EL (cell line): Measurements from ENCODE around the gene SGTA.

Source experiments
- DNase-seq: peaks from one replicate; pipeline ENCODE4 v3.0.0-alpha.2; 2016

Gene SGTA

DNA sequence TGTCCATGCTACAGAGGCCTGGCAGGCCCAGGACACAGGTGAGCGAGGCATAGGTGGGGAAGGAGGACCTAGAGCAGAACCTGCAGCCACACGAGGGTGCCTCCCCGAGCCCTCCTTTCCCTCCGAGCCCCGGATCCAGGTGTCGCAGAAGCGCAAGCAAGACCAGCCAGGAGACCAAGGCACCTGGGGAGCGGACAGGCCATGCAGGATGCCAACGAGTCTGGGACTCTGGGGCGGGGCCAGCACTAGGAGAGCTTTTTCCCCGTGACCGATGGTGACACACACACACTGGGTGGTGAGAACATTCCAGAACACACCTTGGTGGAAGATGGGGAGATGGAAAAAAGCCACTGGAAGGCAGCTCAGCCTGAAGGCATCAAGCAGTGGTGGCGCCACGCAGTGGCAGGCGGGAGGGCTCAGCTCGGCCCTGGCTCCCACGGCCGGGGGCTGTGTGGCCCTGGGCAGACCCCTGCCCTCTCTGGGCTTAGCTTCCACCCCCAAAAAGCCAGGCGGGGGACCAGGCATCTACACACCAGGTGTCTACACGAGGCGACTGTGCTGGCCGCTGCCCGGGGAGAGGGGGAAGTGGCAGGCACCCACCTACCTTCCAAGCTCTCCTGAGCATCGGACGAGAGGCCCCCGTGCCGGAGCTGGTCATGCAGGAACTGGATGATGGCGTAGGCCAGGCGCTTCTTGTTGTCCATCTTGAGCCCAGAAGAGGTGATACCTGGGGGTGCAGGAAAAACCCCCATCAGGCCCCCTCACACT is 14.5 kb downstream of the SGTA start:
- DNase-seq: no peak

DNA sequence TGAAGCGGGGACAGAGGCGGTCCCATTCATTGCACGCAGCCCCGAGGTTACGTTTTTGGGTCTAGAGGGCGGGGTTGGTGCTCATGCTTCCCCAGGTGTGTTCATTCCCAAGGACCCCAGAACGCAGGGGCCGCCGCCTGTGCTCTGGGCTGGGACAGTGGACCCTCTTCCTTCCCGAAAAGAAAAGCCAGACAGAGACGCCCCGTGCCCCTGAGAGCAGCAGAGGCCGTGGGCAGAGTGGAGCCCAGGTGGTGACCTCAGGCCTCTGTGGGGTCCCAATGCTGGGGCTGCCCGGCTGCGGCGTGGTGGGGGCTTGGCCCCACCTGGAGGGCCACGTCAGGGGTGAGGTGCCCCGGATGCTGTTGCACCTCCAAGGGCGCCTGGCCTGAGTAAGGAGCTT is 15.4 kb downstream of the SGTA start:
- no peak for DNase-seq

DNA sequence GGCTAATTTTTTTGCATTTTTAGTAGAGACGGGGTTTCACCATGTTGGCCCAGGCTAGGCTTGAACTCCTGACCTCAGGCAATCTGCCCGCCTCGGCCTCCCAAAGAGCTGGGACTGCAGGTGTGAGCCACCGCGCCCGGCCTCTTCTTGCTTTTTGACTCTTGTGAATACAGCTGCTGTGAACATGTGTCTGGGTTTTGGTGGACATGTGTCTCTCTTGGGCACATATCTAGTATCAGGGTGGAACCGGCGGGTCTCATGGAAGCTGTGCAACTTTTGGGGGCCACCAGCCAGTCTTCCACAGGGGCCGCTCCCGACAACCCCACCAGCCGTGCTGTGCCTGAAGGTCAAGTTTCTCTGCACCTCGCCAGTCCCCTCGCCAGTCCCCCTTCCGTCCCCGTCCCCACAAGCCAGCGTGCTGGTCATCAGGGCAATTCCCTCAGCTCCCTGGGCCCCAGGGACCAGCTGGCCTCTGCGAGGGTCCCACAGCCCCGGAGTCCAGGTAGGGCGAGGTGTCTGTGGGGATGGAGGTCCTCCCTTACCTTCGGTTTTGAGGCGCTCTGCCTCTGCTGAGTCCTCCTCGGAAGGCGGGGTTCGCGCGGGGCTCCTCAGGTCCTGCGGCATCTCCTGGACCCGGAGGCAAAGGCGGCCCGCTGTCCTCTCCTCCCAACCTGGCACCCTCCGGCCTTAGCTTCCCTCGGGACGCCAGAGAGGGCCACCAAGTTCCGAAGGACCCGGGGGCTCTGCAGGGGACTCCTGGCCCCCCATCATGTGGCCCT is 16.3 kb downstream of the SGTA start:
- no peak for DNase-seq

DNA sequence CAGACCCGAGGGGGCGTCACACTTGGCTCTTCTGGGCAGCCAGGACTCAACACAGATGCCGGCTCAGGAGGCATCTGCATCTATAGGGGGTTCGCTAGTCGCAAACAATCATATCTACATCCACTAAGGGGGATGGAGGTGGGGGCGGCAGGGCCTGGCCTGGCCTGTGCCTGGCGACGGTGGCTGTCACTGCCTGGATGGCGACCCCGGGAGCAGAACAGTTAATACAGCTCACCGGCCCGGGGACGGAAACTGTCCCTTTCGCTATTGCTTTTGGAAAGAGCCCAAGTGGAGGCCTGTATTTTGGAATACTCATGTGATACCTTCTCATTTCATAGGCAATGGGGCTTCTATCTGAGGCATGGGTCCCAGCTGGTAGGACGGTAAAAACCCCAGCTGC is 17.7 kb downstream of the SGTA start:
- DNase-seq: no peak

DNA sequence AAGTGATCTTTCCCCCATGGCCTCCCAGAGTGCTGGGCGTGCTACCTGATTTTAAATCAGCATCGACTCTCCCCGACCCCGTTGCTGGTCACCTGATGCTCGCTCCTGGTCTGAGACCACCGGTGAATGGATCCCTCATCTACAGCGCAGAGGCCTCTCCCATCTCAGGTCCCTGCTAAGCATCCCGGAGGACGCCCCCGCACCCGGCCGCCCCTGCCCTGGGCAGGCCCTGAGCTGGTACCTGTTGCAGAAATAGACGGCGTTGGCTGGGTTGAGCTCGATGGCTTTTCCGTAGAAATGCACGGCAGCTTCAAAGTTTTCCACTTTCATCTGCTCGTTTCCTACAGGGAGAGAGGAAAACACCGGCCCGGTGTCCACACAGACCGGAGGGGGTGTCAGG is 18.1 kb downstream of the SGTA start:
- DNase-seq: no peak

DNA sequence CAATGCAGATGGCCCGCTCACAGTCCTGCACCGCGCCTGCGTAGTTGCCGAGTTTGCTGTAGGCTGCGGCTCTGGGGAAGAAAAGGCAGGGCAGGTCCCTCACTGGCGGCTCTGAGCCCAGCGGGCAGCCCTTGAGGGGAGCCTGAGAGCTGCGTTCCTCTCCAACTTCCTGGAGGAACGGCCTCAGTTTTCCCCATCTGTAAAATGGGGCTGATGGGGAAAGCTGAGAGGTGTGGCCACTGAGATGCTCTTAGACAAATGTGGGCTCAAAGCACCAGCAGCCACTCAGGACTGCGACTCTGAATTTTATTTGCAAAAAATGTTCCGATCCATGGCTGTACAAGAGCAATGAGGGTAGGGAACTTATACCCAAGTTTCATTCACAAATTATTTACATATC is 19.4 kb downstream of the SGTA start:
- DNase-seq: no peak

DNA sequence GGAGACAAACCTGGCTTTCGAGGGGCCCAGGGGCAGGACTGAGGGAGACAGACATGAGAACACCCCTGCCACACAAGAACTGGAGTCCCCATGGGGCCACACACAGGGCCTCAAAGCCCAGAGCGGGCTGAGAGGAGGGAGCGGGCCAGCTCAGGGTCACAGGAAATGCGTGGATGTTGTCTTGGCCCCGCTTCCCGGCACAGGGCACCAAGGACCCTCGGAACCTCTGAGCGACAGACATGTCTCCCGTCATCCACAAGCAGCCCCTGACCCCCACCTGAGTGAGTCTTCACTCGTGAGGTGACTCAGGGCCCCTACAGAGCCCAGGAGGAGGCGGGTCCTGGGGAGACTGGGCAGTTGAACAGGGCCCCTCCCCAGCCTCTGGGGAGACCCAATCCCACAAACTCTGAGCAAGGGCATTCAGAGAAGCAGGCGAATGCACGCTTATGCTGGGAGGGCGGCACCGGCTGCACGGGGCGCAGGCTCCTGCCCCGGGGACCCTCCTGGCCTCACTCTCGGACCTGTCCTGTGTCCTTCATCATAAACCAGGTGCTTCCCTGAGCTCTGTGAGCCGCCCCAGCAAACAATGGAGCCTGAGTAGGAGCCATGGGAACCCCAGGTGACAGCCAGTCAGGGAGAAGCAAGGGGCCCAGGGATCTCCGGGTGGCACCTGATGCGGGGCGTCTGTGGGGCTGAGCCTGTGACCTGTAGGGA is 20.1 kb downstream of the SGTA start:
- no peak for DNase-seq

DNA sequence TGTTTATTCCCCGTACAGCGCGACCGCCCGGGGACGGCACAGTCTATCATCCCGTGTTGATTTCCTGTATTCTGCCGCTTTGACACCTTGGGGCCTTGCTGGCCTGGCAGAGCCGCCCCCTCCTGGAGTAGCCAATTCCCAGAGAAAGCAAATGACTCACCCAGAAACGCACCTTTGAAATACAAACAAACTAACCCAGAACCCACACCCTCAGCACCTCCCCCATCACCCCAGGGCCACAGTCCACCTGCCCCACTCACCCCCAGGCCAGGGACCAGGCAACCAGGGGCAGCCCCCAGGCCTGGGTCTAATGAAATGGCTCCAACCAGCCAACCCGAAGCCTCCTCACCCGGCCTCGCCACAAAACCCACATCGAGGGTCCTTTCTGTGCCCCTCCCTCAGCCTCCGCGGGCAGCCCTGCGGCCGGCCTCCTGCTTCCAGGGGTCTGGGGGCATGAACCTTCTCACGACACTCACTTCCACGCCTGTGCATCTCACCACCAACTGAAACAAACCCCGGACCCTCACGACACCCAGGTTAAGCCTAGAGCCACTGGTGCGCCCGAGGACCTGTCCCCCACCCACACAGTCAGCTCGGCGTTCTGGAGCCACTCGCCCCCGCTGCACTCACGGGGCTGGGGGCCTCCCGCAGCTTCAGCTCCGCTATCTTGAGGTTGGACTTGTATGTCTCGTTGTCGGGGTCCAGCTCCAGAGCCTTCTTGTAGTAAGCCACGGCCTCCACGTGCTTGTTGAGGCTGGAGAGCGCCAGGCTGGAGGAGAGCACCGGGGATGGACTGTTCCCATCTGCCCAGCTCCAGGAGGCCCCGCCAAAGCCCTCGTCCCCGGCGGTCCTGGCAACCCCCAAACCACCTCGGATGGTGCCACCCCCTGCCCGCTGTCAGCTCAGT is 20.9 kb downstream of the SGTA start:
- DNase-seq: no peak

DNA sequence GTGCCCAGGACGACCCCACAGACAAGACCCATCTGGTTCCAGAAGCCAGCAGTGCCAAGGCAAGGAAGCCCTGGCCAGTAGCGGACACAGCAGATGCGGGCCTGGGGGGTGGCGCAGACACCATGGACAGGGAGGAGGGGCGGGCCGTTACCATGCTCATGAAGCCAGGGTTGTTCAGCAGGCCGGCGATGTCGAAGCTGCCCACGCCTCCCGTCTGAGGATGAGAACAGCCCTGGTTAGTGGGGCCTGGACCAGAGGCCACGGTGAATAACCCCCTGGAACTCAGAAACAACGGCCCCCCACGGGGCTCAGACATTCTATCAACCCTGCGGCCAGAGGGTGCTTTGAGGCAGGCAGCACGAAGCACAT is 21.8 kb downstream of the SGTA start:
- no peak for DNase-seq

DNA sequence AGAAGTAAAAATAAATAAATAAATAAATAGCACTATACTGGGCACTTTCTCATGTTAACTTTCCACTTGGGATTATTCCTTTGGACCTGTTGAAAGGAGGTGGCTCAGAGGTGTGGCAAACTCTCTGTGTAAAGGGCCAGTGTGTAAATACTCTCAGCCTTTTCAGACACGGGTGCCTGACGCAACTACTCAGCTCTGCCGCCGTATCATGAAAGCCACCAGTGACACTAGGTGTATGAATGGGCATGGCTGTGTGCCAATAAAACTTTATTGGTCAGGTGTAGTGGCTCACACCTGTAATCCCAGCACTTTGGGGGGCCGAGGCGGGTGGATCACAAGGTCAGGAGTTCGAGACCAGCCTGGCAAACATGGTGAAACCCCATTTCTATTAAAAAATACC is 23.1 kb downstream of the SGTA start:
- no peak for DNase-seq

DNA sequence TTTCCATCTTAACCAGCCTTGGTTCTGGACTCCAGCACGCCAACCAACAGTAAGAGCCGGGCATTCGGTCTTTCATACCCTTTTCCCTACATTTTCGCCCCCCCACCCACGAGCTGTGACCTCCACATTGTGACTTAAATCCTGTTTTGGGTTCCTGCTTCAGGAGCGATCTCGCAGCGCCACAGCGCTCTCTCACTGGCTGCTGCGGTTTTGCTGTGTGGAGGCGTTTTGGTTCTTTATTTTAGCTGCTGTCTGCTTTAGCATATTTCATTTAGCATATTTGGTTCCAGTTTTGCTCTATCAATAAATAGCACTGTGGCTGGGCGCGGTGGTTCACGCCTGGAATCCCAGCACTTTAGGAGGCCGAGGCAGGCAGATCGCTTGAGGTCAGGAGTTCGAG is 23.7 kb downstream of the SGTA start:
- no peak for DNase-seq

DNA sequence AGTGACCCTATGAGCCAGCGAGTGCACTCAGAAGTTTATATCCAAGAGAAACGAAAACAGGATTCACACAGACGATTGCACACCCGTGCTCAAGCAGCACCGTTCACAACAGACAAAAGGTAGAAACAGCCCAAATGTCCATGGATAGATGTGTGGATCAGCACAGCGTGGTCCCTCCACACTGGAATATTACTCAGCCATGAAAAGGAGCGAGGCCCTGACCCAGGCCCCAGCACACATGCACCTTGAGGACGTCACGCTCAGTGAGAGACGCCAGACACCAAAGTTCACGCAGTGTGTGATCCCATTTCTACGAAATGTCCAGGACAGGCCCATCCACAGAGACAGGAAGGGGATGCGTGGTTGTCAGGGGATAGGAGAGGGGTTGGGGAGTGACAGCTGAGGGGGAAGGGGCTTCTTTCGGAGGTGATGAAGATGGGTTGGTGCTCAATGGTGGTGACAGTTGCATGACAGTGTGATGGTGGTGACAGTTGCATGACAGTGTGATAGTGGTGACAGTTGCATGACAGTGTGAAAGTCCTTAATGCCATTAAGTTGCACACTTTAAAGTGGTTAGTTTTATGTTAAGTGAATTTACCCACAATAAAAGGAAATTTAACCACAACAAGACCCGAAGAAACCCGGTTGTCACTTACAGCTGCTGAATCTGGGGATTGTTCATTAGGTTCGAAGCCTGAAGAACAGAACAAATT is 24.3 kb downstream of the SGTA start:
- DNase-seq: no peak

DNA sequence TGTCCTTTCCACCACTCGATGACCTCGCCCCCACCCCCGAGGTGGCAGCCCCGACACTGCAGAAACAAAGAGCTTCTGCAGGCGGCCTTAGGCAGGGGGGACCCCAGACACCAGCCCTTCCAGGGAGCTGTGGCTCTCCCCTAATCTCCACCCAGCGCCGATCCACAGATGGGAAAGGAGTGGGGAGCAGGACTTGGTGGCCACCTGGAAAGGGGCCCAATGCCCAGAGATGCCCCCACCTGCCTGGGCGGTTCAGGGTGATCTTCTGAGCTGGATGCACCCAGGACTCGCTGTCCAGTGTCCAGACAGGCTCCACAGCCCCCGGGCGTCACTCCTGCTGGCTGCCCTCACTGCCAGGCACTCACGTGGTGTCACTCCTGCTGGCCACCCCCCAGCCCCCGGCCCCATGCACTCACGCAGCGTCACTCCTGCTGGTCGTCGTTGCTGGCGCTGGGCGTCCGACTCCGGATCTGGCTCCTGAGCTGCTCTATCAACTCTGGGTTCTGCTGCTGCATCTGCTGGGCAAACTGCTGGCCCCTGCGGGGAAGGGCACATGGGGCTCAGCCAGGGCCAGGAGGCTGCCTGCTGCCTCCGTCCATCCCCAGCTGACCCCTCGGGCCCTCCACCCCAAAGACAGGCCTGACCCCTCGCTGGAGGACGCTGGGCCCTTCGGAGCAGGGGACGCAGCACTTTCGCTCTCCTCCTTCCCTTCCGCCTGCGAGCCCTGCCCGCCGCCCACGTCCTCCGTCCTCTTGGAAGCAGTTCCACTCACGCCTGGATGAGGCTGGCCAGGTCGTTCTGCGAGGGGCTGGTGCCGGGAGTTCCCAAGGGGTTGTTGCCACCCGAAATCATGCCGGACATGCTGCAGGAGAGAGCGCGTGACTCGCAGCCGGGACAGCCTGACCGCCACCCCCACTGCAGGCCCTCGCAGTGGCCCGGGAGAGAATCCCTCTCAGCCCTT is 25.9 kb downstream of the SGTA start:
- DNase-seq: no peak

DNA sequence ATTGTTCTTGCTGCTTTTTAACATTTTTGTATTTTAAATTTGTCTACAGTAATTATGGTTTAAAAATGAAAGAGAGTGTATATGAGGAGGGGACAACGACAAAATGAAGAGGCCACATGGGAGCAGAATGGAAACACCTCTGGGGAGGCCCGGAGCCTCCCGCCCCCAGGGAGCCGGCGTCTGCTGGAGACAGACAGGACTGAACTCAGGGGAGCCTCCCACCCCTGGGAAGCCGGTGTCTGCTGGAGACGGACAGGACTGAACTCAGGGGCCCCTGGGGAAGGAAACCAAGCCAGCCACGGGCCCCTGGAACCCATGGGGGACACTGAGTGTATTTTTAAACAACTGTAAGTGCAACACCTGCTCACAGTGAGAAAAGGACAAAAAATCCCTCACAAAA is 26.6 kb downstream of the SGTA start:
- DNase-seq: no peak

DNA sequence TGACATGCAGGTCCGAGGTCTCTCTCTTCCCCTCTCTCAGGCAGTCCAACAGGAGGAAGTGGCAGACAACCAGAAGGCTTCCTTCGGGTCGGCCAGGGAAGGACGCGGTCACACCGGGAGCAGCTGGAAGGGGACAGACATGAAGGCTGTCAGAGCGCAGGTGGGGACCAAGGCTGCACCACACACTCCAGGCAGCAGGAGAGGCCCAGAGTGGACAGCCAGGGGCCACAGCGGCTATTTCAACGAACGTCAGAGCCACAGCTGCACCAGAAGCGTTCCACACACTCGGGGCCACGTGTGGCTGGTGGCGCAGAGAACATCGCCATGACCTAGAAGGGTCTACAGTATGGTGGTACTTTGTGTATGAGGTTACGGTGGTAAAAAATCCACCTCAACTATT is 27.3 kb downstream of the SGTA start:
- DNase-seq: no peak

DNA sequence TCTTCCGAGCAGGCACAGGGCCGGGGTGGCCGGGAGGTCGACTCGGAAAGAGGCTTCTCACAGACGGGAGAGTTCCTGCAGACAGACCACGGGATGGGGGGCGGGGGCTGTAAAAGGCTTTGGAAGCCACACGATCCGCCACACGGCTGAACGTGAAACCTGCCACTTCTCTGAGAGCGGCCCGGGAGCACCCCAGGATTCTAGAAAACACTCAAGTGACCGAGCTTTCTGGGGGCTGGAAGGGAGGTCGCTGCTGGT is 27.7 kb downstream of the SGTA start:
- DNase-seq: no peak

DNA sequence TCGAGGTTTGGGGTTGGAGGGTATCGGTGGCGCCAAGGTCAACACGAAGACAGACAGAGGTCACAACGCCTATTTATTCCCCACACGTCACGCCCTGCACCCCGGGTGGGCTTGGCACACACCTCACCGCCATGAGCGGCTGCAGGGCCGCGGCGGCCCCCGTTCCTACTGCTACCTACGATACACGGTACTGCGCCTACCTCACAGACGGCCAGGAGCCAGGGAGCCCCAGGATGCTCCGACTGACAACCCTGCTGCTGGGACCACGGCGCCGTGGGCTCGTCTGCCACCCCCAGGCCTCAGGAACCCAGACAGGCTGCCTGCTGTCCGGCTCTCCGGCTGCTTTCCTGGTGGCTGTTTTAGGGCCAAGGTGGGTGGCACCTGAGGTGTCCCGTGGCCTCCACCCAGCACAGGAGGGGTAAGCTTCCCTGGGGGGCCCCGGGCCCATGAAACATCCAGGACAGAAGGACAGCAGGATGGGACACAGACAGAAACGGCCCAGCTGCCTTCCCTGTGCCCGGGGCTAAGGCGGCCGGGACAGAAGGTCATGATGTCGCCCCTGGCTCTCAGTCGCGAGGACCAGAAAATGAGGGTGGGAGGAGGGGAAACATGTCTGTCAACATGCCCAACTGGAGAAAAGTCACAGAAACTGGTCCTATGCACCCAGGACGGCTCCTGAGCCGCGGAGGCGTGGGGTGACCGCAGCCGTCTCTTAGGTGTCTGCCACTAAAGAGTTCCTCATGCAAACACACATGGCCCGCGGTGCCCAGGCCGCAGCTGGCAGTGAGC is 28.2 kb downstream of the SGTA start:
- DNase-seq: no peak

DNA sequence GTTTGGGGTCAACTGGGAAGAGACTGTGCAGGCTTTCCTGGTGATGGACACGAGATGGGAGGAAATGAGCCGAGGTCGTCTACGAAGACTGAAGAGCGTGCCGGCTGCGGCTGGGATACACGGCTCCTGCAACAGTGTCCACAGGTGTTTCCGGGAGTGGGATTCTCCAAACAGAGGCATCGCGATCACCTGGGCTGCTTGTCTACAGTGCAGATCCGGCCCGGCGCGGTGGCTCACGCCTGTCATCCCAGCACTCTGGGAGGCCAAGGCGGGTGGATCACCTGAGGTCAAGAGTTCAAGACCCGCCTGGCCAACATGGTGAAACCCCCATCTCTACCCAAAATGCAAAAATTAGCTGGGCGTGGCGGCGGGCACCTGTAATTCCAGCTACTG is 31.6 kb downstream of the SGTA start:
- DNase-seq: no peak

DNA sequence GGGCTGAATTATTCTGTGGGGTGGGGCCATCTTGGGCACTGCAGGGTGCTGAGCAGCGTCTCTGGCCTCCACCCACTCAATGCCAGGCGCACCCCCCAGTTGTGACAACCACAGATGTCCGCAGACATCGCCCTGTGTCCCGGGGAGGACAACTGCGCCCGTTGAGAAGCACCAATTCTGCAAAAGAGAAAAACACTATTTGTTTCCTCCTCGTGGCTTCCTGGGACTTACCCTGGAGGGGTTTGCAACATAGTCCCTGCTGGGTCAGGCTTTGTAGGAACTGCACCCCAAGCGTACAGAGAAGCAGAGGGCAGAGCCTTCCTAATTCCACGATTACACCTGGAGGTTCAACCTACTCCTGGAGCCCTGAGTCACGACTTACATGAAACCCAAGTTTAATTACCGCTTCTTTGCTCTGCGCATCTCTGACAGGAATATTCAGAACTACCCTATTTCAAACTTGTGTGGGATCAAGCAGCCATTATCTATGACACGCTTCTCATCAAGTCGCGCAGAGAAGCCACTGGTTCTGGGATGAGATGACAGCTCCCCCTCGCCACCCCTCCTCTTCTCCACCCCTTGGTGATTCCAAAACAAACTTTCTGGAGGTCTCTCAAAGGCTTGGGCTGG is 32.1 kb downstream of the SGTA start:
- DNase-seq: no peak

DNA sequence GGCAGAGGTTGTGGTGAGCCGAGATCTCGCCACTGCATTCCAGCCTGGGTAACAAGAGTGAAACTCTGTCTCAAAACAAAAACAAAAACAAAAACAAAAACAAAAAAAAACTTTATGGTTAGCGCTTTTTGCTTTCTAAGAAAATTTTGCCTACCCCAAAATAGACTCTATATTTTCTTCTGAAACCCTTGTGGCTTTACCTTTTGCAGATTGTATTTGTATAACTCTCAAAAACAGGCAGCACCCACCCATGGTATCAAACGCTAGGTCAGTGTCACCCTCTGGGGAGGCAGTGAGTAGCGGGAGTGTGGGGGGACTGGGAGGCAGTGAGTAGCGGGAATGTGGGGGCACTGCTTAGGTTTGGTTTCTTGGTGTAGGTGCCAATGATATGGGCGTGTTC is 35.7 kb downstream of the SGTA start:
- DNase-seq: no peak
